Left ventricle myocardium inferior (tissue), 1 donor: ENCODE measurements around the gene DENND6A. TPM values are rescaled to one million over a fixed set of nuclear protein-coding genes. Genes with fewer than 3 reads are reported as not detected.

Experiments
- DNase-seq: peaks from one replicate; pipeline ENCODE4 v3.0.0-alpha.2; 2020
- H3K27ac ChIP-seq: fragments of 200-600 bp; replicated peaks from 2 replicates; pipeline ENCODE4 v1.8.0; 2021
- H3K27me3 ChIP-seq: fragments of 200-600 bp; 2 replicates; pipeline ENCODE4 v1.8.0; 2021; ENCODE audit warnings: low read depth
- H3K36me3 ChIP-seq: fragments of 200-600 bp; 2 replicates; pipeline ENCODE4 v1.8.0; 2021
- H3K4me1 ChIP-seq: fragments of 200-600 bp; 2 replicates; pipeline ENCODE4 v1.8.0; 2021
- H3K4me3 ChIP-seq: fragments of 200-600 bp; 2 replicates; pipeline ENCODE4 v1.8.0; 2021; ENCODE audit warnings: mild to moderate bottlenecking, moderate library complexity
- H3K9me3 ChIP-seq: fragments of 200-600 bp; replicated peaks from 2 replicates; pipeline ENCODE4 v1.8.0; 2021
- CTCF ChIP-seq: fragments of 200-600 bp; IDR thresholded peaks from 2 replicates; pipeline ENCODE4 v1.8.0; 2021; ENCODE audit warnings: antibody characterized with exemption, mild to moderate bottlenecking, borderline replicate concordance
- intact Hi-C: fragments of 100-400 bp; cut with micrococcal nuclease; formaldehyde crosslinking; loops from one replicate; pipeline ENCODE4 v1.11.0; 2022
- total RNA-seq: library from RNA; stranded (reverse); fragmentation: NEBNext Ultra II Directional; extraction: Animal tissue kit (Norgen Biotek cat#: 25700); gene quantifications from one replicate; pipeline ENCODE4 v1.2.1, GENCODE V29; 2021
- donor health status: DM: no; HTN: yes; CAD: no; lungs with severe emphysema.

DENND6A gene
- total RNA-seq, 1 donor from 2014 or later = 14.7 TPM

GRCh38 chr3:57598765-57599360 is 94.0 kb downstream of the DENND6A start:
- H3K4me1 ChIP-seq = peaks cover 47% of the 10 kb centered on the region
- H3K36me3 ChIP-seq = peaks cover 8% of the 10 kb centered on the region
- no peaks in the 10 kb centered on the region for H3K9me3 ChIP-seq
- DNase-seq = no peak
- no peak for TF ChIP-seq CTCF
- no peaks in the 10 kb centered on the region for H3K27me3 ChIP-seq
- peak overlapping the region; percentile 83 for H3K4me3 ChIP-seq
- intact Hi-C loops = no loop called here
- H3K27ac ChIP-seq = peak overlapping the region; percentile 97

- Histone ChIP-seq H3K4me1 (peaks cover 62% of the 10 kb centered on the region), H3K4me3 (peak within 1 kb of the TSS; percentile 83), H3K36me3 (peaks cover 7% of the 10 kb centered on the region), H3K27ac (peak within 1 kb of the TSS; percentile 97), H3K27me3 (no peaks in the 10 kb centered on the region), H3K9me3 (no peaks in the 10 kb centered on the region)
- peak; percentile 99 for DNase-seq
- peak; percentile 23 for TF ChIP-seq CTCF
- intact Hi-C loops = no loop called here
These were observed 95.6 kb downstream of the DENND6A start, which contains the start of gene ARF4 for GRCh38 chr3:57597127-57597923. ARF4 (minus strand) TSS chr3:57597344; CDS start chr3:57597140, 204 bp downstream.

- no peak for TF ChIP-seq CTCF
- Histone ChIP-seq H3K36me3 (no peaks in the 10 kb centered on the region), H3K9me3 (no peaks in the 10 kb centered on the region), H3K4me1 (peaks cover 69% of the 10 kb centered on the region), H3K27ac (peak overlapping the region; percentile 97), H3K4me3 (peak overlapping the region; percentile 83), H3K27me3 (no peaks in the 10 kb centered on the region)
- DNase-seq = peak; percentile 83
- intact Hi-C loops = no loop called here
These were observed 96.3 kb downstream of the DENND6A start for GRCh38 chr3:57596495-57597126.

- no peak overlapping the region for H3K27ac ChIP-seq
- intact Hi-C loops = no loop called here
- H3K9me3 ChIP-seq = no peaks in the 10 kb centered on the region
- peak overlapping the region; percentile 83 for H3K4me3 ChIP-seq
- H3K4me1 ChIP-seq = peaks cover 74% of the 10 kb centered on the region
- TF ChIP-seq CTCF = no peak
- DNase-seq = no peak
- no peaks in the 10 kb centered on the region for H3K36me3 ChIP-seq
- no peaks in the 10 kb centered on the region for H3K27me3 ChIP-seq
These were observed 98.3 kb downstream of the DENND6A start for GRCh38 chr3:57594576-57594975.

- Histone ChIP-seq H3K27me3 (no peaks in the 10 kb centered on the region), H3K4me3 (peak overlapping the region; percentile 83), H3K27ac (no peak overlapping the region), H3K9me3 (no peaks in the 10 kb centered on the region), H3K4me1 (peaks cover 70% of the 10 kb centered on the region), H3K36me3 (no peaks in the 10 kb centered on the region)
- no peak for DNase-seq
- TF ChIP-seq CTCF = no peak
- intact Hi-C loops = no loop called here
These were observed 98.7 kb downstream of the DENND6A start for GRCh38 chr3:57594144-57594543.
